Ramos (cell line): ENCODE data around the gene CCDC85C.

Source experiments
- in situ Hi-C: fragments of 300-500 bp; cut with MboI; formaldehyde crosslinking; loops from one replicate; pipeline ENCODE4 v1.14.3; 2022; ENCODE audit warnings: low sequenced_read_pairs; ENCODE audit not compliant: unreplicated experiment

Gene CCDC85C

DNA sequence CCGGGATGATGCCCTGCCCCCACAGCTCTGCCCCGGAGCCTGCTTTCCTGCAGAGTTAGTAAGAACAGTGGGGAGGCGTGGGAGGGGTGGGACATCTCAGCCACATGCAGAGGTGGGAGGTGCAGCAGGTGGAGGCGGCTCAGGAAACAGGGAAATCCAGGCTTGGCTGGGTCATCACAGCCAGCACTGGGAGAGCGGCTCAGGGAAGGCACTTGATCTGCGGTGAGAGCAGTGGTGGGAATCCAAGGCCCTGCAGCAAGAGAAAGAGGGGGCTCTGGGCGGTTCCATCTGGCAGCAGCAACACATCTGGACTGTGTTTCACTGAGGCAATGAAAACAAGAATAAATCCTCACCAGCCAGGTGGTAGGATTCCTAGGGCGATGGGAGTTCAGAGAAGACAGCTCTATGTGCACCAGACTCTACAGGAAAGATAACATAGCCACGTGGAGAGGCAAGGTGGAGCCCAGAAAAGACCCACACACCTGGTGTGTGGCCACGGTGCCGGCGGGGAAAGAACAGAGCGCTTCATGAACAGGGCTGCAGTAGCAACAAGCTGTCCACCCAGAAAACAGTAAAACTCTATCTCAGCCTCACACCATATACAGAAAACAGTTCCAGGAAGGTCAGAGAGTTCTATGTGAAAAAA, 57.6 kb downstream of the CCDC85C start:
- in situ Hi-C loops: no loop called here

DNA sequence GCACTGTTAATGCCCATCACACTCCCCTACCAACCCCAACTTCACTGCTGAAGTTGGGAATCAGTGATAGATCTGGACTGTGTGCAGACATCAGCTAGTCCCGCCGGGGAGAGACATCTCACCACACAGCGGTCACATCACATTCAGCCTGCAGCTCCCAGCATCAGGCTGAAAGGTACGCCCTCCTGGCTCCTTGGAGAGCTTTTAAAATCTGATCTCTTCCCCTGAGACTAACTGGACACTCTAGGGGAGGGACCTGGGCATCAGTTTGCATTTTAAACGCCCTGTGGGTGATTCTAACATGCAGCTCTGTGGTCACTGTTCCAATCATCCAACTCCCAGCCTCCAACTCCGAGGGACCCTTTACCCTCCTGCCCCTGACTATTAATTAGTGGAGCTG, 58.4 kb downstream of the CCDC85C start:
- in situ Hi-C loops: no loop called here

GRCh38 chr14:99544991-99545390, 59.0 kb downstream of the CCDC85C start:
- in situ Hi-C loops: no loop called here

GRCh38 chr14:99543985-99544384, 60.0 kb downstream of the CCDC85C start:
- in situ Hi-C loops: no loop called here

- in situ Hi-C loops: no loop called here
Measured at GRCh38 chr14:99543370-99543769, 60.6 kb downstream of the CCDC85C start.

DNA sequence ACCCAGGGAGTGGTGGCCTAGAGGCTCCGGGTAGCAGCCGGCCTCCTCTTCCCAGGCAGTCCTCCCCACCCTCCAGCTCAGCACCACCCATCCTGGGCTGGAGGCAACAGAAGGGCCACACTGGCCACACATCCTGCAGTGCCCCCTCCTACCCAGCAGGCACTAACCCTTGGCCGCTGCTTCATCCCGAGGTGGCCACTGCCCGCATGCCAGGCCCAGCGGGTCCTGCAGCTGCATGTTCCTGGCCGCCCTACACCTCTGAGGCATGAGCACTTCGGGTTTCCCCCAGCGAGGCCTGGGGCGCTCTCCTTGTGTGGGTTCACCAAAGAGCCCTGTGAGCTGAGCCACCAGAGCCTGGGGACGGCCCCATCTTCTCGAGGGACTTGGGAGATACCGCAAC, 61.4 kb downstream of the CCDC85C start:
- in situ Hi-C loops: no loop called here

DNA sequence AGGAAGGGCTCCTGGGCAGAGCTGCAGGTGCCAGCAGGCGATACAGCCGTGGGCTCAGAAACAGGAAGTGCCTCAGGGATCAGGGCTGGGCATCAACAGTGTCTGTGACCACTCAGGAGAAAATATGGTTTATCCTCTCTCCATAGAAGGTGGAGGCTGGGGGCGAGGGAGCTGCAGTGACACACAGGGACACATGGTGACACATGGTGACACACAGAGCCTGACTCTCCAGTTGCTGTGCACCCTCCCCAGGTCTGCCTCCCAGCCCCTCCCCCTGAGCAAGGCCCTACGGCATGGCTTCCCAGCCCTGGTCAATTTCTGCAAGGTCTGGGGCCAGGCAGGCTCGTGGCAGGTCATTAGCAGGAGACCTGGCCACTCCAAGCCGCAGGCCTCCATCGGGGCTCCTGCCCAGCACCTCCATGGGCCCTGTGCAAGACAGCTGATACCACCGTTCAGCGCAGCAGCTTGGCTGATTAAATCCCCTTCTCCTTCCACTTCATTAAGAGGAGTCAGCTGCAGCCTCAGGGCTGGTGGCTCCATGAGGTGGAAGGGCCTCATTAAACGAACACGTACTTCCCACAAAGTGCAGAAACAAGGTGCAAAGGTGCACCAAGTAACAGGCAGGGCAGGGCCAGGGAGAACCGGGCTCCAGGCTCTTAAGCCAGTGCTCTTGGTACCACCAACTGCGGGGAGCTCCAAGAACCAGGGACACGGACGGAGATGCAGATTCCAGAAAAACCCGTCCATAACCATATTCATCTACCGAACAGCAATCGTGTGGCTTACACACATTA, 62.1 kb downstream of the CCDC85C start:
- in situ Hi-C loops: no loop called here

- in situ Hi-C loops: no loop called here
Measured at GRCh38 chr14:99541211-99541610, 62.8 kb downstream of the CCDC85C start.

- in situ Hi-C loops: no loop called here
Measured at GRCh38 chr14:99540196-99541032, 63.6 kb downstream of the CCDC85C start.

DNA sequence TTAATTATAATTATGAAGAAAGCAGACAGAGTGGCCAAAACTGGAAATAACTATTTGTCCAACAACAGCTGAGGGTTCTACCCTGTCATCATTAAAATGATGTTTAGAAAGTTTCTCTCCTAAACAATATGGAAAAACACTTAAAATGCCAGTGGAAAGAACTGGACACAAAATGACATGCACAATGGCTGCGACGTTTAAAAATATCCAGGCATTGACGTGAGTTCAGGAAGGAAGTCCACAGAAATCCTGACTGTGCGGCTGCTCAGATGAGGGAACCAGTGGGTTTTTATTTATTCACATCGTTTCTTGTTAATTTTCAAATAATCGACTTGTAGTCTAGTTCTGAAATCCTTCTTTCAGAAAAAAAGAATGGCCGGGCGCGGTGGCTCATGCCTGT, 64.5 kb downstream of the CCDC85C start:
- in situ Hi-C loops: loop anchor here (10.0 kb wide), 1 partner anchor 345 kb away; no protein-coding TSS in a partner anchor

DNA sequence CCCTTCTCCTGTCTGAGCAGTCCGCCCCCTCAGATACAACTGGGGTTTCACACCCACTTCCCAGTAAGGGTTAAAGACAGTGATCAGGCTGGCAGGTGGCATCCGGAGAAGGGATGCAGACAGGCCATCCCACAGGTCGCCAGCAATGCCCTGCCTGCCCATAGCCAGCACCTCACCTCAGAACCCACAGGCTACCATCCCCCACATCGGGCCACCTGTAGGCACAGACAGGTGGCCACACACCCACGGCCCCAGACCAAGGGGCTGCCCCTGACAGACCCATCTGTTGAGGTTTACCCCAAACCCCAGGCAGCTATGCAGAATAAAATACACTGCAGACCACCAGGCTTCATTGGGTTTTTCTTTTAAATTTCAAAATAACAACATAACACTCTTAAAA, 65.3 kb downstream of the CCDC85C start:
- in situ Hi-C loops: loop anchor here (10.0 kb wide), 1 partner anchor 346 kb away; no protein-coding TSS in a partner anchor

DNA sequence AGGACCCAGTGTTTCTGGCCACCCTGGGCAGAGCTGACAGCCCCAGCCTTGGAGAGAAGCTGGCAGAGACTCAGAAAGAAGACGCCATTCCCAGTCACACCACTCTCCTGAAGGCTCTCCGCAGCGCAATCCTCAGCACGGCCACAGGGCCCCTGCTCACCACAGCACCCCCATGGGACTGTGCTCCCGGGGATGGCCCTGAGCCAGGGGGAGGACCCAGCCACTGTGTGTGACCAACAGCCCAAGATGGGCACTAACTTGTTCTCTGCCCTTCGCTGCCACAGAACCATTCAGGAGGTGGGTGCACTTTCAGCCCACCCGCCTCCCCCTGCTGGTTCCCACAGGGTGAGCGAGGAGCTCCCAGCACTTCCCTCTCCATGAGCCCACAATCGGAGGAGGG, 65.7 kb downstream of the CCDC85C start:
- in situ Hi-C loops: loop anchor here (10.0 kb wide), 1 partner anchor 347 kb away; no protein-coding TSS in a partner anchor

DNA sequence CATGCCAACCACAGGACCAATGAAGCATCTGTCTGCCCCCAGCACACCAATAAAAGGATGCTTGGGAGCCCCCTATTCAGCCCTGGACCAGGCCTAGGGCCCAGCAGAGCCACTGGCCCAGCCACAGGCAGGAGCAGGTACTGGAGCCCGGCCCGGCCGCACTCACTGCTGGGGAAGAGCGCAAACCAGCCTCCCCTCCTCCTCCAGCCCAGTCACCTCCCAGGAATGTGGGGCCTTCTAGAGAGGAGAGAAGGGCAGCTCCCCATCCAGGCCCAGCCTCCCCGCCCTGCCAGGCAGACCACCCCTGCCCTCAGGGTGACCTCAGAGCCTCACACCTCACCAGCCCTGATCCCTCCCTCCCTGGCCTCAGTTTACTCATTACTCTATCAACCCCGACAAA, 66.6 kb downstream of the CCDC85C start:
- in situ Hi-C loops: loop anchor here (10.0 kb wide), 1 partner anchor 347 kb away; no protein-coding TSS in a partner anchor

- in situ Hi-C loops: loop anchor here (10.0 kb wide), 1 partner anchor 349 kb away; no protein-coding TSS in a partner anchor
Measured at GRCh38 chr14:99535908-99536778, 67.9 kb downstream of the CCDC85C start.

DNA sequence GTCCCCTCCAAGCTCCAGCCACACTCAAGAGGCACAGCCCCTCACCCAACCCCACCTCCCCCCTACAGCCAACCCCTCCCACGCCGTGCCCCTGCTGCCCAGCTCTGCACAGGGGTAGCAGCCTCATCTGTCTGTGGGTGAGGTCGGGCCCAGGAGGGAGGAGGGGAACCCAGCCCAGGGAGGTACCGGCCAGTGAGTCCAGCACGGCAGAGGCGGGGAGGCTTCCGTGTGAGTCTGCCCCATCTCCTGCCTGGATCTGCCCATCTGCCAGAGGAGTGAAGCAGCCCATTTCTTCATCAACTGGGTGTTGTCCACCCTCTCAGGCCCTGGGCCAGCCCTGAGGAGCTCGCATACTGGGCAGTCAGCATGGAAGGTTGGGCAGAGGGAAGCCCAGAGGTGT, 68.6 kb downstream of the CCDC85C start:
- in situ Hi-C loops: loop anchor here (10.0 kb wide), 1 partner anchor 349 kb away; no protein-coding TSS in a partner anchor

GRCh38 chr14:99534863-99535262, 69.1 kb downstream of the CCDC85C start:
- in situ Hi-C loops: loop anchor here (10.0 kb wide), 1 partner anchor 350 kb away; no protein-coding TSS in a partner anchor

DNA sequence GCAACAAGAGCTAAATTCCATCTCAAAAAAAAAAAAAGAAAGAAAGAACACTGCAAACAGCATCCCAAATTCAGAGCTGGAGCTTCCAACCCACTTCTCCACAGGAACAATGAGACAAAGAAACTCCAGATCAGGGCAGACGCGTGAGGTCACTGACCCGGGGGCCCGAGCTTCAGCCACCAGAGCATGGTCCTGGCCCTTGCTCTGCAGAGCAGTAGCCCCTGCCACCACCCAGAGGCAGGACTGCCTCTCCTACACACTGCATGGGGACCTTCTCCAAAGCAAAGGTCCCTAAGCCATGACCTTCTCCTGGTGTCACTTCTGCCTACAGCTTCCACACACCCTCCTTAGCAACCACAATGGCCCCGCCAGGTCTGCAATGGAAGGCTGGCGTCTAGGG, 69.7 kb downstream of the CCDC85C start:
- in situ Hi-C loops: loop anchor here (10.0 kb wide), 1 partner anchor 350 kb away; no protein-coding TSS in a partner anchor

- in situ Hi-C loops: loop anchor here (10.0 kb wide), 1 partner anchor 352 kb away; no protein-coding TSS in a partner anchor
Measured at GRCh38 chr14:99532310-99532709, 71.7 kb downstream of the CCDC85C start.
